KMS-11 (cell line): ENCODE measurements around the gene PRSS48.

Experiments used
- H2AFZ ChIP-seq: fragments of 200-600 bp; sonication (generic); 2 replicates; pipeline ENCODE4 v1.6.1; 2016; ENCODE audit warnings: antibody characterized with exemption, mixed run types, low read depth
- H3K27ac ChIP-seq: fragments of 200-600 bp; sonication (generic); 2 replicates; pipeline ENCODE4 v1.6.1; 2016; ENCODE audit warnings: mild to moderate bottlenecking, mixed run types
- H3K27me3 ChIP-seq: fragments of 200-600 bp; sonication (generic); 2 replicates; pipeline ENCODE4 v1.6.1; 2017; ENCODE audit warnings: mild to moderate bottlenecking, low read depth, mixed run types, moderate library complexity; ENCODE audit not compliant: insufficient read depth
- H3K36me3 ChIP-seq: fragments of 200-600 bp; sonication (generic); 2 replicates; pipeline ENCODE4 v1.6.1; 2017; ENCODE audit warnings: mild to moderate bottlenecking, mixed run types; ENCODE audit not compliant: insufficient read depth
- H3K4me1 ChIP-seq: fragments of 200-600 bp; sonication (generic); 2 replicates; pipeline ENCODE4 v1.6.1; 2016; ENCODE audit warnings: mild to moderate bottlenecking, low read depth, mixed run types; ENCODE audit not compliant: poor library complexity, severe bottlenecking
- H3K4me2 ChIP-seq: fragments of 200-600 bp; sonication (generic); 2 replicates; pipeline ENCODE4 v1.7.0; 2016; ENCODE audit warnings: mild to moderate bottlenecking, mixed run types
- H3K4me3 ChIP-seq: fragments of 200-600 bp; sonication (generic); IDR thresholded peaks from 2 replicates; pipeline ENCODE4 v1.6.1; 2017; ENCODE audit warnings: low read depth, low read length, mixed read lengths; ENCODE audit not compliant: insufficient read depth
- H3K79me2 ChIP-seq: fragments of 200-600 bp; sonication (generic); 2 replicates; pipeline ENCODE4 v1.6.1; 2016; ENCODE audit warnings: low read depth, mixed run types; ENCODE audit not compliant: insufficient read depth
- H3K9ac ChIP-seq: fragments of 200-600 bp; sonication (generic); 2 replicates; pipeline ENCODE4 v1.6.1; 2016; ENCODE audit warnings: mild to moderate bottlenecking, mixed run types
- H4K20me1 ChIP-seq: fragments of 200-600 bp; sonication (generic); 2 replicates; pipeline ENCODE4 v1.6.1; 2016; ENCODE audit warnings: mild to moderate bottlenecking, mixed run types; ENCODE audit not compliant: insufficient read depth
- CTCF ChIP-seq: fragments of 200-600 bp; sonication (generic); conservative IDR thresholded peaks from 2 replicates; pipeline ENCODE4 v1.6.1; 2017; ENCODE audit warnings: low read depth, mild to moderate bottlenecking, antibody characterized with exemption, low read length, moderate library complexity, mixed read lengths

The PRSS48 gene

GRCh38 chr4:151324124-151324751, 47.3 kb downstream of the PRSS48 start:
- H3K36me3 ChIP-seq: no peaks in the 10 kb centered on the region
- H3K9ac ChIP-seq: no peak overlapping the region
- no peak overlapping the region for H2AFZ ChIP-seq
- no peak overlapping the region for H3K27ac ChIP-seq
- H3K79me2 ChIP-seq: no peaks in the 10 kb centered on the region
- H3K27me3 ChIP-seq: no peaks in the 10 kb centered on the region
- no peaks in the 10 kb centered on the region for H4K20me1 ChIP-seq
- H3K4me1 ChIP-seq: no peaks in the 10 kb centered on the region
- no peak overlapping the region for H3K4me2 ChIP-seq
- TF ChIP-seq CTCF: no peak
- no peak overlapping the region for H3K4me3 ChIP-seq

GRCh38 chr4:151324752-151325110, 47.8 kb downstream of the PRSS48 start:
- Histone ChIP-seq H3K79me2 (no peaks in the 10 kb centered on the region), H4K20me1 (no peaks in the 10 kb centered on the region), H2AFZ (peak overlapping the region; percentile 71), H3K4me3 (no peak overlapping the region), H3K27ac (no peak overlapping the region), H3K4me2 (peak overlapping the region; percentile 37; the same call in 1 of the 2 replicates), H3K4me1 (no peaks in the 10 kb centered on the region), H3K27me3 (no peaks in the 10 kb centered on the region), H3K36me3 (no peaks in the 10 kb centered on the region), H3K9ac (peak overlapping the region; percentile 39; the same call in 1 of the 2 replicates)
- no peak for TF ChIP-seq CTCF

GRCh38 chr4:151325111-151325948, 48.4 kb downstream of the PRSS48 start, which contains the start of gene SH3D19:
SH3D19 (minus strand) TSS chr4:151325605; CDS start chr4:151325352, 253 bp downstream.
- TF ChIP-seq CTCF: no peak
- Histone ChIP-seq H3K4me3 (no peak within 1 kb of the TSS), H3K9ac (peak within 1 kb of the TSS; percentile 39; the same call in 1 of the 2 replicates), H4K20me1 (no peaks in the 10 kb centered on the region), H3K27ac (no peak within 1 kb of the TSS), H3K79me2 (no peaks in the 10 kb centered on the region), H3K4me2 (peak within 1 kb of the TSS; percentile 37; the same call in 1 of the 2 replicates), H2AFZ (peak within 1 kb of the TSS; percentile 71), H3K27me3 (no peaks in the 10 kb centered on the region), H3K36me3 (no peaks in the 10 kb centered on the region), H3K4me1 (peaks cover under 1% of the 10 kb centered on the region)

- Histone ChIP-seq H3K4me3 (no peak overlapping the region), H3K9ac (no peak overlapping the region), H4K20me1 (no peaks in the 10 kb centered on the region), H3K4me2 (peak overlapping the region; percentile 37; the same call in 1 of the 2 replicates), H3K79me2 (no peaks in the 10 kb centered on the region), H3K27ac (no peak overlapping the region), H2AFZ (peak overlapping the region; percentile 71), H3K4me1 (peaks cover 6% of the 10 kb centered on the region), H3K27me3 (no peaks in the 10 kb centered on the region), H3K36me3 (no peaks in the 10 kb centered on the region)
- no peak for TF ChIP-seq CTCF
These were observed 48.9 kb downstream of the PRSS48 start for GRCh38 chr4:151325949-151326246.
